Chondrocyte (in vitro differentiated cells): ENCODE measurements around the gene POMGNT1. TPM values are rescaled to one million over a fixed set of nuclear protein-coding genes. Genes with fewer than 3 reads are reported as not detected.

ENCODE experiments used
- DNase-seq: peaks from one replicate; pipeline ENCODE4 v3.0.0; 2021; ENCODE audit warnings: mixed read lengths, low spot score
- H3K27ac Mint-ChIP-seq: one replicate; pipeline ENCODE4 v1.8.0; 2021; ENCODE audit warnings: mild to moderate bottlenecking, moderate library complexity, mixed read lengths; ENCODE audit not compliant: unreplicated experiment
- H3K27me3 Mint-ChIP-seq: 2 replicates; pipeline ENCODE4 v1.8.0; 2021; ENCODE audit warnings: low read depth, mixed read lengths
- H3K36me3 Mint-ChIP-seq: 2 replicates; pipeline ENCODE4 v1.8.0; 2021; ENCODE audit warnings: low read depth, mixed read lengths
- H3K4me1 Mint-ChIP-seq: 2 replicates; pipeline ENCODE4 v1.8.0; 2021; ENCODE audit warnings: low read depth, mild to moderate bottlenecking, mixed read lengths
- H3K4me3 Mint-ChIP-seq: one replicate; pipeline ENCODE4 v1.8.0; 2021; ENCODE audit warnings: mild to moderate bottlenecking, moderate library complexity, mixed read lengths; ENCODE audit not compliant: unreplicated experiment
- H3K9me3 Mint-ChIP-seq: 2 replicates; pipeline ENCODE4 v1.8.0; 2021; ENCODE audit warnings: low read depth, mixed read lengths
- total RNA-seq: library from RNA; stranded (reverse); gene quantifications from 3 replicates; pipeline ENCODE4 v1.2.1, GENCODE V29; 2021
- TF ChIP-seq, protein P1 (sequence below): fragments of 200-600 bp; sonication (generic); IDR thresholded peaks from 2 replicates; pipeline ENCODE4 v1.5.0; 2021; ENCODE audit warnings: antibody characterized with exemption, mild to moderate bottlenecking, moderate library complexity

The POMGNT1 gene
- total RNA-seq, 1 donor from 2014 or later, result 84.9 TPM

- no peak overlapping the region for H3K4me3 Mint-ChIP-seq
- TF ChIP-seq, protein P1, sequence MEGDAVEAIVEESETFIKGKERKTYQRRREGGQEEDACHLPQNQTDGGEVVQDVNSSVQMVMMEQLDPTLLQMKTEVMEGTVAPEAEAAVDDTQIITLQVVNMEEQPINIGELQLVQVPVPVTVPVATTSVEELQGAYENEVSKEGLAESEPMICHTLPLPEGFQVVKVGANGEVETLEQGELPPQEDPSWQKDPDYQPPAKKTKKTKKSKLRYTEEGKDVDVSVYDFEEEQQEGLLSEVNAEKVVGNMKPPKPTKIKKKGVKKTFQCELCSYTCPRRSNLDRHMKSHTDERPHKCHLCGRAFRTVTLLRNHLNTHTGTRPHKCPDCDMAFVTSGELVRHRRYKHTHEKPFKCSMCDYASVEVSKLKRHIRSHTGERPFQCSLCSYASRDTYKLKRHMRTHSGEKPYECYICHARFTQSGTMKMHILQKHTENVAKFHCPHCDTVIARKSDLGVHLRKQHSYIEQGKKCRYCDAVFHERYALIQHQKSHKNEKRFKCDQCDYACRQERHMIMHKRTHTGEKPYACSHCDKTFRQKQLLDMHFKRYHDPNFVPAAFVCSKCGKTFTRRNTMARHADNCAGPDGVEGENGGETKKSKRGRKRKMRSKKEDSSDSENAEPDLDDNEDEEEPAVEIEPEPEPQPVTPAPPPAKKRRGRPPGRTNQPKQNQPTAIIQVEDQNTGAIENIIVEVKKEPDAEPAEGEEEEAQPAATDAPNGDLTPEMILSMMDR, result no peak
- no peaks in the 10 kb centered on the region for H3K9me3 Mint-ChIP-seq
- no peaks in the 10 kb centered on the region for H3K27me3 Mint-ChIP-seq
- no peak overlapping the region for H3K27ac Mint-ChIP-seq
- no peaks in the 10 kb centered on the region for H3K36me3 Mint-ChIP-seq
- no peaks in the 10 kb centered on the region for H3K4me1 Mint-ChIP-seq
- no peak for DNase-seq
These were observed 38.7 kb downstream of the POMGNT1 start for GRCh38 chr1:46159516-46159915.

GRCh38 chr1:46158312-46159281, 39.6 kb downstream of the POMGNT1 start:
- Mint-ChIP-seq H3K4me1 (no peaks in the 10 kb centered on the region), H3K4me3 (no peak overlapping the region), H3K27ac (no peak overlapping the region), H3K9me3 (no peaks in the 10 kb centered on the region), H3K27me3 (no peaks in the 10 kb centered on the region), H3K36me3 (no peaks in the 10 kb centered on the region)
- no peak for DNase-seq
- TF ChIP-seq, protein P1, result no peak

DNA sequence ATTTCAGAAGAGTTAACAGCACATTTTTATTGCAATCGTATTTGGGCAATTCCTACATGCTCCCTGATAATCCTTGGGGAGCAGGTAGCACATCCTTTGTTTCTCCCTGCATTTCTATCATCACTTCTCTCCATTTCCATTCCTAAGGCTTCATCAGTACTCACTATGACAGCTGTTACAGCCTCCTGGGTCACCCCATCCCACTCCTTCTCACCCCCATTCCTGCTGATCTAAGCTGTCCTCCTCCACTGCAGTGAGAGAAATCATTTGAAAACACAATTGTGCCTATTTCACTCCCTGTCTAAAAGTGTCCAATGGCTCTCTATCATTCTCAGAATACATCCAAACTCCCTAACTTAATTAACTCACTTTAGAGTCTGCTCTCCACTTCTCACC, 40.3 kb downstream of the POMGNT1 start:
- no peak for DNase-seq
- Mint-ChIP-seq H3K27me3 (no peaks in the 10 kb centered on the region), H3K27ac (no peak overlapping the region), H3K36me3 (no peaks in the 10 kb centered on the region), H3K9me3 (no peaks in the 10 kb centered on the region), H3K4me1 (no peaks in the 10 kb centered on the region), H3K4me3 (no peak overlapping the region)
- TF ChIP-seq, protein P1, result no peak

DNA sequence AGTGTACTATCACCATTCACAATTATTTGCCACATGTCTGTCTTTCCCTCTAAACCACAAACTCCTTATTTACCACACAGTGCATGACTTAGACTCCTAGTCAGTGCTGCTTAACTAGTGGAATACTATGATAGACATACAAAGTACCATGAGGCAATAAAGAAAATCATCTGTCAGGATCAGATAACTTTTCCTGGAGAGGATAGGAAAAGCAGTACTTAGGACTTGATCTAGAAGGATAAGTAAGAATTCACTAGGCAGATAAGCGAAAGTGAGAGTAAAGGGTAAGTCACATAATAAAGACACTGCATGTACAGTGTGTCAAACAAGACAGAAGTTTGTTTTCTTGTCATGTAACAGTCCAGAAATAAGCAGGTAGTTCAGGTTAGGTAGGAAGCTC, 44.5 kb downstream of the POMGNT1 start:
- Mint-ChIP-seq H3K36me3 (no peaks in the 10 kb centered on the region), H3K4me3 (no peak overlapping the region), H3K4me1 (peaks cover 20% of the 10 kb centered on the region), H3K27ac (no peak overlapping the region), H3K27me3 (no peaks in the 10 kb centered on the region), H3K9me3 (no peaks in the 10 kb centered on the region)
- DNase-seq, result no peak
- TF ChIP-seq, protein P1, result no peak

GRCh38 chr1:46153228-46153627, 45.0 kb downstream of the POMGNT1 start:
- H3K27ac Mint-ChIP-seq, result no peak overlapping the region
- H3K4me1 Mint-ChIP-seq, result peaks cover 20% of the 10 kb centered on the region
- H3K9me3 Mint-ChIP-seq, result no peaks in the 10 kb centered on the region
- H3K27me3 Mint-ChIP-seq, result no peaks in the 10 kb centered on the region
- TF ChIP-seq, protein P1, result no peak
- no peak overlapping the region for H3K4me3 Mint-ChIP-seq
- no peak for DNase-seq
- no peaks in the 10 kb centered on the region for H3K36me3 Mint-ChIP-seq
